EL (cell line): ENCODE results near the gene KRT34.
"Not testable (repeated sequence)": the region's sequence is repeated elsewhere in the genome, so short reads cannot be mapped to it uniquely, and the experiment has no call there.

Source experiments
- DNase-seq: peaks from one replicate; pipeline ENCODE4 v3.0.0-alpha.2; 2016

Gene KRT34

DNA sequence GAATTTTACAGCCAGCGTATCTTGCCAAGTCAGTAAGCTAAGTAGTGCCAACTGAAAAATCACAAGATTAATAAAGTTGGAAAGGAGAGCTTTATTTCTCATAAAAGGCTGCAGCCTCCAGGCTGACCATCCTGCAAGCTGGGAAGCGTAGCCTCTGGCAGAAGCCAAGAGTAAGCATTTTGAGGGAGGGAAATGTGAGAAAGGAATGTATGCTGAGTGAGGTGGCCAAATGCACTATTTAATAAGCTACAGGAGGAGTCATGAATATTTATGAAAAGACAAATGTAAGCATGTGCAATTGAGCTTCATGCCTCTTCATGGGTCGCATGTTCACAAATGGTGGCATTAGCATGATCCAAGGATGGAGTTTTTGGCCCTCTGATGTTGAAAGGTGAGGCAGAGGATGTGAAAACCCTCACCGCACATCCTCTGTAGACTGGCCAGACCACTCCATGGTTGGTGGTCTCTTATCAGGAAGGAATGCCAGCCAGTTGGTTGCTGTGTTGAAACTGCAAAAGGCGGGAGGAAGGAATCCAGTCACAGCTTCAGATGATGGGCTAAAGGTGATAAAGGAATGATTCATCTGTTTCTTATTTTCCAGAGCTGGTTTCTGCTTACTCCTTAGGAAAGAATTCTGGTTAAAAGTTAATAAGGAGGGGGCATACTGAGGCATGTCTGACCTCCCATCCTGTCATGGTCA is 21.7 kb downstream of the KRT34 start:
- DNase-seq, result peak; percentile 89

- DNase-seq, result no peak
Observed at GRCh38 chr17:41354536-41354935, 27.6 kb downstream of the KRT34 start.

DNA sequence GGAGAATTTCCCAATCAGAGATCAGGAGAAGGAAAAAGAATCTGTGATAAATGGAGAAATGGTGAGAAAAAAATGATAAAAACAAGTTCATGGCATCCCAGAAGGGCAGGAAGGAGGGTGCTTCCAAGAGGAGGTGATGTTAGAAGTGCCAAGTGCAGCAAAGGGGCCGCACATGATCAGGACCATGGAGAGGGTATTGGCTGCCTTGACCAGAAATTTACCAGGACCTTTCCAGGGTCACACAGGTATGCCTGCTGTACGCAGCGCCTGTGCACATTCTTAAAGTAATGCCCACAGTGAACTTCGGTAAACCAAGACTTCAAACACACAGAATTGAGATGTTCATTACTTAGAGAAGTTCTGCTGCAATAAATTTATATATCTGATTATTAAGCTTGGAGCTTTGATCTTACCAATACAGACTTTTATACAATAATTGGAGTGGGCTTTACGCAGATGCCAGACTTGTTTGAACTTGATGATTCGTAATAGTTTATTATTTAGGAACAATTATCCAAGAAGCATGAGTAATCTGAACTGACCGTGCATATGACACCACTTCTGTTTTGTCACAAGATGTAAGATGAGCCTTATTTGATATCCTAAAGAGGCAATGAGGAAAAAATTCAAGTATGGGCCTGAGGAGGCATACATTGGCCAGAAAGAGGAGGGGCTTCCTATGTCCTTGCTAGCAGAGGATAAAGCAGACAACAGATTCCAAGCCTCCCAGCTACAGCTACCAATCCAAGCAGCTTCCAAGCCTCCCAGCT is 29.3 kb downstream of the KRT34 start:
- no peak for DNase-seq

DNA sequence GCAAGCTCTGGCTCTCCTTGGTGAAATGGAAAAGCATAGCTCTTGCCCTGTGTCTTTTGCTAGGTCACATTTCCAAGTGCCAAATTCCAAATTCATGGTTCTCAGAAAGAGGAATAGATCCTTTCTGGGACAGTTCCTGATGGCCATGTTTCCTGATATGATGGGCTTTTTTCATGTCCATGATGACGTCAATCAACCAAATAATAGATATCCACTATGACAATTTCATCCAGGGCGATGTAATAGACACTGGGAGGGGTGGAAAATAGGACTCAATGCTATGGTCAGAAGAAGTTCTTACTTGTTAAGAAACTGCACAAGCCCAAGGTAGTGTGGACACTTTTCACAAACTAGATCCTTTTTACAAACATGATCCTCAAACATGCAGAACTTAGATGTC is 30.9 kb downstream of the KRT34 start:
- DNase-seq, result no peak

DNA sequence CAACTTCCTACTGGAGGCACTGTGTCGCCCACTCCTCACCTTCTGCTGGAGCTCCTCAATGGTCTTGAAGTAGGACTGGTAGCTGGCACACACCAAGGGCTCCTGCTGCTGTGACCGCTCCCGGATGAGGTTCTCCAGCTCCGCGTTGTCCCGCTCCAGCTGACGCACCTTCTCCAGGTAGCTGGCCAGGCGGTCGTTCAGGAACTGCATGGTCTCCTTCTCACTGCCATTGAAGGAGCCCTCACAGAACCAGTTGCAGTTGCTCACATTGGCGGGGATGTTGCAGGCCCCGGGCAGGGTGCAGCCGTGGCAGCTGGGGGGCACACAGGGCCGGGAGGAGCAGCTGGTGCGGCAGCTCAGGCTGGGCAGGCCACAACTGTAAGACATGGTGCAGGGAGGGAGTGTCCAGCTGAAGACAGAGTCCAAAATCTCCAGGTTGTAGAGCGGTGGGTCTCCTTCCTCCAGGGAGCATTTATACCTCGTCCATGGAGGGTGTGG is 31.7 kb downstream of the KRT34 start, which contains the start of gene KRT33A:
Gene KRT33A, minus strand, starts transcription at position 448 of the 498 bp plus-strand sequence. Its CDS starts 61 bp downstream, at position 387.
- not testable (repeated sequence) for DNase-seq

GRCh38 chr17:41347869-41348760 is 34.0 kb downstream of the KRT34 start:
- DNase-seq, result no peak

DNA sequence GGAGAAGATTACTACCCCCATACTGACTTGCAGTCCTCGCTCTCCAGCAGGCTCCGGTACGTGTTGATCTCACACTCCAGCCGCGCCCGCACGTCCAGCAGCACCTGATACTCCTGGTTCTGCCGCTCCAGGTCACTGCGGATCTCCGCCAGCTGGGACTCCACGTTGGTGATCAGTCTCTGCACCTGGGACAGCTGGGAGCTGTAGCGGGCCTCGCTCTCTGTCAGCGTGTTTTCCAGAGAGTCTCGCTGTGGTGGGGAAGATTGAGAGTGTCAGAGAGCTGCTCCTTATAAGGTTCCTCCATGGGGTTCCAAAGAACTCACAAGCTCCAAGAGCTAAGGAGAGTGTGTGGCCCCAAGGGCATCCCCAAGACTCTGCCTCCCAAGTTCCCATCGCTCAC is 35.7 kb downstream of the KRT34 start:
- not testable (repeated sequence) for DNase-seq

GRCh38 chr17:41345992-41346391 is 36.1 kb downstream of the KRT34 start:
- no peak for DNase-seq

DNA sequence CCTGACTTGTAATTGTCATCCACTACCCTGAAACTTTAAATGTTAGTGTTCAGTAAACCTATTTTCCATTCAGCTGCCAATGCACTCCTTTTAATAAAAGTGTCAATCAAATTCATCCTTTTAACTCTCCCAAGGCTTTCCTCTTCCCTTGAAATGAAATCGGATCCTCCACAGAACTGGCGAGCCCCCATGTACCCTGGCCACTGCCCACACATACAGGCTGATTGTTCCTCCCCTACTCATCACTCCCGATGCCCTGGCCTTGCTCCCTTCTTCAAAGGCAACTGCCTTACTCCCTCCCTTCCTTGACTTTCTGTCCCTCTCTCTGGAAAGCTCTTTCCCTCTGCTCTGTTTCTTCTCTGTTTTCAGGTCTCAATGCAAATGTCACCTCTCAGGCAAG is 39.1 kb downstream of the KRT34 start:
- no peak for DNase-seq

DNA sequence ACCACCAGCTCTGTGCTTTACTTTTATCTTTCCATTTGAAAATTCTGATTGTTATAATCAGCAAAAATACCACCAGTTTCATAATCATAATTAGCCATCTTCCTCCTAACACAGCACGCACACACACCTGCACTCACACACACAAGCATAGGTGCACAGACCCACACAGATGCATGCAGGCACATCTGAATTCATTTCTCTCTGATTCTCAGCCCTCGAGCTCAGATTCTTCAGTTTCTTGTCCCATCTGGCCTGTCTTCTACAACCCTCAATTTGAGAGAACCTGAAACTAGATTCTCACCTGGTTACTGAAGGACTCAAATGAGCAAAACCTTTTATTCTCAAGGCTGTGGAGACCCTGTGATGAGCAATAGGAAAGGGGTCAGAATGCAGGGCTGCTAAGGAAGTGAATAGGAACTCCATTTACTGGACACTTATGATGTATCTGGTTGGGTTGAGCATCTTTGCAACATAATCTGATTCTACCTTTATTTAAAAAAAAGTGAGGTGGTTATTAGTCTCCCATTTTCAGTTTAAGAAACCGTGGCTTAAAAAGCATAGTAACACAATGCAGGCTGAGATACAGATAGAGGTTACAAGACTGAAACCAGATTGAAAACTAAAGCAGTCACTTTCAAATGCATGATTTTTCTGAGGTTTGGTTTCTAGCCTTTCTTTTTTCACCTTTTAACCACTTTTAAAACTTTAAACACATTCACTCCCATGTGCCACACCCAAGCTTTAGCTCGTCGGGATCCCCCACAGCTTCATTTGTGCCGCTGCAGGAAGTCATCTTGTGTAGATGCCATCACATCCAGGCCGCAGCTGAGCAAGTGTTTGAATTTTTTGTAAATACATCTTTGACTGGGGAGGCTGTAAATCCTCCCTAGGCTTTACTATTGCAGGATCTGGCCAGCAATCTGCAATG is 40.9 kb downstream of the KRT34 start:
- no peak for DNase-seq

- no peak for DNase-seq
Observed at GRCh38 chr17:41340494-41340893, 41.6 kb downstream of the KRT34 start.

DNA sequence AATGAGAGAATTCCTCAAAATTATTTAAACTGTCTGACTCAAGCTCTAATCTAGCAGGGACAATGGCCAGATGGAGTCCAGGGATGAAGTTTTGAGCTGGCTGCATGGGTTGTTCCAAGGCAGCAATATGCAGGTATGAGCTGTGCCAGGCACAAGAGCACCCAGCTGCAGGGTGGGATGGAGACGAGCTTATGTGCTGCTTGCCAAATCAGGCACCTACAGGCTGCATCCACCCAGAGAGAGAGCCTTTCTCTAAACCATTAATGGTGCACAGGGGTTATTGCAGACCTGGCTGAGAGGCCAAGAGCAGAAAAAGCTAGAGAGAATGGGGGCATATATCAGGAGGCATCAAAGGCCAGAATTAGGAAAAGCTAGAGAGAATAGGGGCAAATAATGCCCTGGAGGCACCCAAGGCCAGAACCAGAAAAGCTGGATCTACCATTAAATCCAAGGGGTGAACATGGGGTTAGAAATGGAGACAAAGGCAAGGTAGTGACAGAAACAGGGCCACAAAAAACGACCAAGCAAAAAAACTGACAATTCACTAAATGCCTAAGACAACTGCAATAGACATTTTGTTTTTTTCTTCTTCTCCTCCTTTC is 42.4 kb downstream of the KRT34 start:
- DNase-seq, result no peak

DNA sequence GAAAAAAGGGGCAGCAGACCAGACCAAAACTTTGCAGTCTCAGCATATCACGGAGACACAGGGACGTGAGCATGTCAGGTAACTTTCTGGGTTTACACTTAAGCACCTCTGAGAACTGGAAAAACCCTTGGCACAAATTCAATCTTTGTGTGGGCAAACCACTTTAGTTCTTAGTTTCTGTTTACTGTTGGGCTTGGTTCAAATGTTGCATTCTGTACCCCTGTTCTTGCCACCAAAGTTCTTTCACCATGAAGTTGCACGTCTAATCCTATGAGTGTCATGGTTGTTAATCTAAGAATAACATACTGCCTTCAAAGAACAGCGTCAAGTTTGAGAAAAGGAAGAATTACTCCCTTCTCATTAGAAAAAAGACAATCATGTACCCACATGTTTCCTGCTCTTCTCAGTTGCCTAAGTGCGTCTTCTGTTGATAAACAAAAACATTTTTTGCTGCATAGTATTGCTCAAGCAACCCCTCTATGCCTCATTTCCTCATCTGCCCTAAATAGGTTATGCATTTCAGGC is 43.1 kb downstream of the KRT34 start:
- no peak for DNase-seq

DNA sequence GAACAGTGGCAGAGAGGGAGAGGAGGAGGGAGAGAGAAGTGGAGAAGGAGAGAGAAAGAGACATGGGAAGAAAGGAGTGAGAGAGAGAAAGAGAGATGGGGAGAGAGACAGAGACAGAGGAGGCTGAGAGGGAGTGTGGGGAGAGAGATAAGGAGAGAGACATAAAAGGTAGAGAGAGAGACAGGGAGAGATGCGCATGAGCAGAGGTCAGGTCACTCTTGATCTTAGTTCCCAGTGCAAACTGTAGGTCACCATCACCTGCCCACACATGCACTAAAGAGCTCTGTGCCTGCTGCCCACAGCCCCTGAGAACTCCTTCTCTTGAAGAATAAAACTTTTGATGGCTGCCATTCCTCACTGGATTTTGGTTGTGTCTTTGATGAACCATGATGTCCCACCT is 46.4 kb downstream of the KRT34 start:
- no peak for DNase-seq

DNA sequence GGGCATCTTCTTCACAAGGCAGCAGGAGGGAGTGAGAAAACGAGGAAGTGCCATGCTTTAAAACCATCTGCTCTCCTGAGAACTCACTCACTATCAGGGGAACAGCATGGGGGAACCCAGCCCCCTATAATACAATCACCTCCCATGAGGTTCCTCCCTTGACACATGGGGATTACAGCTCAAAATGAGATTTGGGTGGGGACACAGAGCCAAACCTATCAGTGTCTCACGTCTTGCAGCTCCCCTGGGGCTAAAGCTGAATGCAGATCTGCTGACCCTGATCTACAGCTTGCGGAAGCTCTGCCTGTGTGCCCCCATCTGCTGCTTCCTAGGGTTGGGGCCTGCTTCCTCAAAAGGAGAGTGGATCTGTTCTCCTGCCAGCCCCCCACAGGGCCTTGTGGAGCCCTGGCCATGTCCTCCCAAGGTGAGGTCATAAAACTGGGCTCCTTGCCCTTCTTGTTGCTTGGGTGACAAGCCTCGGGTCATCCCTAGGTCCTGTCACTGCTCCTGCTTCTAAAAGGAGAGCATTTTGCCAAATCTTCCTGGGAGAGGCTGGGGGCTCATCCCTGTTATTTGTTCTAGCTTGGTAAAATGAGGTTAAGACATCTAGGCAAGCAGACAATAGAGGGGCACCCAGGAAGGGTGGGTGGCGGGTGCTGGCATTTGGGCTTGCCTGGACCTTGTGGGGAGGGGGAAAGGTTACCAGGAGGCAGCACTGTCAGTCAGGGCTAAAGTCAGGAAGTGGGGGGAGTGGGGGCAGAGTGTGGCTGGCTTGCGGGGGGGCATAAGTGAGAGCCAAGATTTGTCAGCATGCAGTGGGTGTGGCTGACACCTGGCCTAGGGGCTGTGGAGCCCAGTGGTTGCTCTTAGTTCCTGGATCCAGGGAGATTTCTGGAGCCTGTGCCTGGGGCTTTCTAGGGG is 47.5 kb downstream of the KRT34 start:
- no peak for DNase-seq

DNA sequence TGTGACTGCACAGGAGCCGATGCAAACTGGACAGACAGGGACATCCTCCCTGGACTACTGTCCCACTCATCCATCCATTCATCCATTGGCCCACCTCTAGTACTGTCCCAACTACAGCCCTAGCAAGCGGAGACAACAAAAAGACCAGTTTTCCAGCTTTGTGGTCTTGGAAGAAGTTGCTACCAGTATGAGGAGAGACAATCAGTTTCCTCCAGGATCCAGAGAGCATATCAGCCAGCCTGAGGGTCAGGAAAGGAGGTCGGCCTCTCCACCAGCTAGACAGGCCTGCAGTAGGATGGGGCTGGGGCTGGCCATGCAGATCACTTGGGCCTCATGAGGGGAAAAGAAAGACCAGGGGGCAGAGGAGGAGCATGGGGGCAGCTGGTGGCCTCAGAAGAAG is 48.3 kb downstream of the KRT34 start:
- no peak for DNase-seq

- DNase-seq, result no peak
Observed at GRCh38 chr17:41333098-41333497, 49.0 kb downstream of the KRT34 start.

GRCh38 chr17:41332239-41332638 is 49.9 kb downstream of the KRT34 start:
- no peak for DNase-seq

- DNase-seq, result no peak
Observed at GRCh38 chr17:41331606-41332005, 50.5 kb downstream of the KRT34 start.

DNA sequence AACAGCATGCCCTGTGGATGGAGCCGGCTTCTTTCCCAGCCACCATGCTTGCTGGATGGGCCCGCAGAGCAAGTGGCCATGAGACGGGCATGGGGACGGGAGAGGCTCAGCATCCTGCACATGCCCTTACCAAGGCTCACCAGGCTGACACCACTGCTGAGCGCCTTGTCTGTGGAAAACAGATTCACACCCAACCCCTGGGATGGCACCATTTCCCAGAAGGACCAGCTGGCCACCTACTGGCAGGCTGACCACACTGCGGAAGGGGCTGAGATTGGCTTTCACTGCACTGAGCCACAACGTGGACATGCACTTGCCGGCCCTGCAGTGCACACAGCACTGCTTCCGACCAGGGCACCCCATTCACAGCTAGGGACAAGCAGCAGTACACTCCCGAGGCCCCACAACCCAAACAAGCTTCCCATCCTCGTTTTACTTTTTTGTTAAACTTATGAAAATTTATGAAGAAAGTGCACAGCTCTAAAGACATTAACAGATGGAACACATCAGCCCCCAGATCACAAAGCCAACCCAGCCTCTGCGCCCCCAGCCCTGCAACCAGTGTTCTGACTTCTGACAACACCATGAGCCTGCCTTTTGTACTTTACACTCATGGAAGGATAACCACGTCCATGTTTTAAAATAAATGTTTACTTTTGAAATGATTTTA is 52.7 kb downstream of the KRT34 start:
- peak; percentile 81 for DNase-seq
